ENCODE measurements around the gene PLCB4.
A peak's percentile ranks its signal among the peaks of the same experiment; 100 is the strongest.

Gene PLCB4

GRCh38 chr20:9329355-9330101 is 260.6 kb downstream of the PLCB4 start:
- no peaks in the 10 kb centered on the region for H3F3A ChIP-seq (ENCODE audit: low read depth)
- no peaks in the 10 kb centered on the region for H3K27me3 ChIP-seq (ENCODE audit: insufficient read depth, low read length, poor library complexity, severe bottlenecking)
- H3K4me2 ChIP-seq (ENCODE audit: low read depth, low read length, poor library complexity, severe bottlenecking), result peak overlapping the region; percentile 45
- no peaks in the 10 kb centered on the region for H3K9me2 ChIP-seq (replicated peaks; ENCODE audit: low read depth, low read length)
- TF ChIP-seq CTCF (conservative IDR thresholded peaks at IDR 0.05; ENCODE audit: low read length) (no peak), EZH2phosphoT487 (IDR thresholded peaks at IDR 0.05; ENCODE audit: borderline replicate concordance) (no peak)
- H2AFZ ChIP-seq (ENCODE audit: low read length), result no peak overlapping the region
- H3K36me3 ChIP-seq (ENCODE audit: insufficient read depth, low read length), result no peaks in the 10 kb centered on the region
- no peak overlapping the region for H3K9ac ChIP-seq (ENCODE audit: low read depth, low read length, poor library complexity, severe bottlenecking)
- peak overlapping the region; percentile 1 for H3K4me3 ChIP-seq (ENCODE audit: low read length, poor library complexity, severe bottlenecking)
- no peaks in the 10 kb centered on the region for H3K9me3 ChIP-seq (ENCODE audit: insufficient read depth, low read depth, low read length)
- no peaks in the 10 kb centered on the region for H3K79me2 ChIP-seq (ENCODE audit: insufficient read depth, low read length)
- no peaks in the 10 kb centered on the region for H4K20me1 ChIP-seq (ENCODE audit: insufficient read depth, low read length, poor library complexity, severe bottlenecking)
- peaks cover 61% of the 10 kb centered on the region for H3K4me1 ChIP-seq (ENCODE audit: insufficient read depth, low read length, poor library complexity, severe bottlenecking)

DNA sequence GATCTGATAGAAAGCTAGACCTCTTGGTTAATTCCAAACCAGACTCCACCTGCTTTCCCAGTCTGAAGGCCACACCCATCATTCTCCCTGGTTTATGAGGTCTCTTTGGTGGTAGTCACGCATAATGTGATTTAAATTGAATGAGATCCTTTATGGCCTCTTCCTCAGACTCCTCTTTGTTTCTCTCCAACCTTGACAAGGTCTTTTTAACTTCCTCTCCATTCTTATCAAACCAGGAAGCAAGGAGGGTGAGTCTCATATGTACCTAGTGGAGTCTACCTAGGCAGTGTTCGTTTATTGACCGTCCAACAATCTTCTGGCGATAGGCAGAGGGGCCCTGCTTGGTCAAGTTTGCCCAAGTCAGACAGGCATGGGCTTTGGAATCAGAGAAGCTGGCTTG is 261.3 kb downstream of the PLCB4 start:
- H3K9me2 ChIP-seq (replicated peaks; ENCODE audit: low read depth, low read length), result no peaks in the 10 kb centered on the region
- H2AFZ ChIP-seq (ENCODE audit: low read length), result no peak overlapping the region
- H3K27me3 ChIP-seq (ENCODE audit: insufficient read depth, low read length, poor library complexity, severe bottlenecking), result no peaks in the 10 kb centered on the region
- H3K36me3 ChIP-seq (ENCODE audit: insufficient read depth, low read length), result no peaks in the 10 kb centered on the region
- H3K9me3 ChIP-seq (ENCODE audit: insufficient read depth, low read depth, low read length), result no peaks in the 10 kb centered on the region
- peaks cover 61% of the 10 kb centered on the region for H3K4me1 ChIP-seq (ENCODE audit: insufficient read depth, low read length, poor library complexity, severe bottlenecking)
- no peaks in the 10 kb centered on the region for H3F3A ChIP-seq (ENCODE audit: low read depth)
- H3K9ac ChIP-seq (ENCODE audit: low read depth, low read length, poor library complexity, severe bottlenecking), result no peak overlapping the region
- peak overlapping the region; percentile 45 for H3K4me2 ChIP-seq (ENCODE audit: low read depth, low read length, poor library complexity, severe bottlenecking)
- H3K79me2 ChIP-seq (ENCODE audit: insufficient read depth, low read length), result no peaks in the 10 kb centered on the region
- peak overlapping the region; percentile 1 for H3K4me3 ChIP-seq (ENCODE audit: low read length, poor library complexity, severe bottlenecking)
- no peak for TF ChIP-seq EZH2phosphoT487 (IDR thresholded peaks at IDR 0.05; ENCODE audit: borderline replicate concordance)
- no peak for TF ChIP-seq CTCF (conservative IDR thresholded peaks at IDR 0.05; ENCODE audit: low read length)
- no peaks in the 10 kb centered on the region for H4K20me1 ChIP-seq (ENCODE audit: insufficient read depth, low read length, poor library complexity, severe bottlenecking)

DNA sequence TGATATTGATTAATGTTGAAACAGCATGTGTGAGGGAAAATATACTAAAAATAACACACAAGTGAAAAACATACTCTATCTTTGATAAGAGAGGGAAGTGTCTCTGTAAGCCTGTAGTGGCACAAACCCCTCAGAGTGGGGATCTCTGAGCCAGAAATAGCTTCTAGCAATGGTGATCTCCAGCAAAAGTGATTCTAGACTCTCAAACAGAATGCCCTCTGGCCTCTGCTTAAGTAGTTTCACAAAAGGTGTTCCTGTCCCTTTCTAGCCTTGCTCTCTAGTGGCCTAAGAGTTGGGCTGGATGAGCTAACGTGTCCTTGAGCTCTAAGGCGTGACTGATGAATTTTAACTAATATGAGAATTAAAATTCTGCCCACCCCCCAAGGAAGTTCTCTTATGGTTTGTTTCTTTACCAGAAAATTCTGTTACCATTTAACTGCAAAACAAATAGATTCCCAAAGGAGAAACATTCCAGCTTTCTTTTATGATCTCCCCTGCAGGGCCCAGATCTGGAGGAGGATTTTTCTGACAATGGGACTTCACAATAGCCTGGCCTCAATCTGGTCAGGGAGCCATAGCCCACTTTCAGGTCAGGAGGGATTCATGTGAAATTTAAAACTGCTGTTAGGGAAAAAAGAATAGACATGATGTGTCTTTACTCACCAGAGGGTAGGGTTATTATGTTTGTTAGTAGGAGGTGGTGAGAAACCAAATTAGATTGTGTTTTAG is 263.0 kb downstream of the PLCB4 start:
- H3K9me2 ChIP-seq (replicated peaks; ENCODE audit: low read depth, low read length), result no peaks in the 10 kb centered on the region
- peaks cover 55% of the 10 kb centered on the region for H3K4me1 ChIP-seq (ENCODE audit: insufficient read depth, low read length, poor library complexity, severe bottlenecking)
- H3K27me3 ChIP-seq (ENCODE audit: insufficient read depth, low read length, poor library complexity, severe bottlenecking), result no peaks in the 10 kb centered on the region
- H3K9me3 ChIP-seq (ENCODE audit: insufficient read depth, low read depth, low read length), result no peaks in the 10 kb centered on the region
- H3K4me3 ChIP-seq (ENCODE audit: low read length, poor library complexity, severe bottlenecking), result no peak overlapping the region
- TF ChIP-seq CTCF (conservative IDR thresholded peaks at IDR 0.05; ENCODE audit: low read length) (no peak), EZH2phosphoT487 (IDR thresholded peaks at IDR 0.05; ENCODE audit: borderline replicate concordance) (no peak)
- no peaks in the 10 kb centered on the region for H3F3A ChIP-seq (ENCODE audit: low read depth)
- H3K9ac ChIP-seq (ENCODE audit: low read depth, low read length, poor library complexity, severe bottlenecking), result no peak overlapping the region
- H3K79me2 ChIP-seq (ENCODE audit: insufficient read depth, low read length), result no peaks in the 10 kb centered on the region
- H4K20me1 ChIP-seq (ENCODE audit: insufficient read depth, low read length, poor library complexity, severe bottlenecking), result no peaks in the 10 kb centered on the region
- H2AFZ ChIP-seq (ENCODE audit: low read length), result no peak overlapping the region
- no peaks in the 10 kb centered on the region for H3K36me3 ChIP-seq (ENCODE audit: insufficient read depth, low read length)
- no peak overlapping the region for H3K4me2 ChIP-seq (ENCODE audit: low read depth, low read length, poor library complexity, severe bottlenecking)
